Caco-2 (cell line): ENCODE data around the gene OR10J1. TPM values are rescaled to one million over a fixed set of nuclear protein-coding genes. Genes with fewer than 3 reads are reported as not detected.
A peak's percentile ranks its signal among the peaks of the same experiment; 100 is the strongest.

Experiments used
- BruUV-seq: library from RNA; stranded (reverse); fragments of 400-500 nt; replicated peaks from 2 replicates; lab custom pipeline; 2021; lab: Mats Ljungman, UMichigan
- CTCF ChIA-PET: fragments of 300-600 bp; sonication (Branson Sonifier 250); formaldehyde crosslinking; loops from one replicate; lab custom pipeline; 2022; ENCODE audit warnings: antibody characterized with exemption; lab: Charles Lee
- POLR2A ChIA-PET: fragments of 300-600 bp; sonication (Branson Sonifier 250); formaldehyde crosslinking; loops from one replicate; lab custom pipeline; 2022; ENCODE audit warnings: antibody characterized with exemption; lab: Charles Lee
- DNase-seq, 2 experiments: peaks; one replicate each; pipeline versions ENCODE4 v3.0.0 to v3.0.0-alpha.2; 2020 to 2022
- H3K27me3 ChIP-seq: replicated peaks from 2 replicates; pipeline ENCODE4 v1.6.0; 2011; ENCODE audit warnings: low read length; ENCODE audit not compliant: control insufficient read depth, insufficient read depth
- H3K36me3 ChIP-seq: 2 replicates; pipeline ENCODE4 v1.5.1; 2011; ENCODE audit warnings: low read length; ENCODE audit not compliant: control insufficient read depth, insufficient read depth
- H3K4me1 ChIP-seq: fragments of 250-450 bp; sonication (Bioruptor Pico); 2 replicates; pipeline ENCODE4 v1.5.1; 2020; ENCODE audit warnings: mild to moderate bottlenecking
- H3K4me3 ChIP-seq: 2 replicates; pipeline ENCODE4 v1.5.1; 2011; ENCODE audit warnings: low read depth, mild to moderate bottlenecking, control low read depth, low read length
- H3K9me3 ChIP-seq: fragments of 250-450 bp; sonication (Bioruptor Pico); 2 replicates; pipeline ENCODE4 v1.5.1; 2020; ENCODE audit warnings: mild to moderate bottlenecking, moderate library complexity
- H3K27ac Mint-ChIP-seq: one replicate; pipeline ENCODE4 v1.8.0; 2022; ENCODE audit warnings: mixed read lengths; ENCODE audit not compliant: unreplicated experiment
- H3K27me3 Mint-ChIP-seq: one replicate; pipeline ENCODE4 v1.8.0; 2022; ENCODE audit warnings: mixed read lengths; ENCODE audit not compliant: insufficient read depth, unreplicated experiment
- H3K36me3 Mint-ChIP-seq: one replicate; pipeline ENCODE4 v1.8.0; 2022; ENCODE audit warnings: mild to moderate bottlenecking, mixed read lengths; ENCODE audit not compliant: insufficient read depth, unreplicated experiment
- H3K4me1 Mint-ChIP-seq: one replicate; pipeline ENCODE4 v1.8.0; 2022; ENCODE audit warnings: low read depth, mixed read lengths; ENCODE audit not compliant: unreplicated experiment
- H3K4me3 Mint-ChIP-seq: one replicate; pipeline ENCODE4 v1.8.0; 2022; ENCODE audit warnings: mild to moderate bottlenecking, moderate library complexity, mixed read lengths; ENCODE audit not compliant: unreplicated experiment
- H3K9me3 Mint-ChIP-seq: one replicate; pipeline ENCODE4 v1.8.0; 2022; ENCODE audit warnings: mixed read lengths; ENCODE audit not compliant: unreplicated experiment
- CTCF ChIP-seq, 2 experiments: fragments of 200-600 bp in 1 of 2; IDR thresholded peaks; 1 replicate in 1 of 2; 2 replicates in 1 of 2; pipeline versions ENCODE4 v1.5.1 to v1.8.0; 2011 to 2022; ENCODE audit warnings: antibody characterized with exemption in 1 of 2, control low read depth in 1 of 2, inconsistent platforms in 1 of 2, low read depth in 1 of 2, low read length in 1 of 2, mild to moderate bottlenecking in 1 of 2, moderate library complexity in 1 of 2; ENCODE audit not compliant: insufficient read depth in 1 of 2, severe bottlenecking in 1 of 2, unreplicated experiment in 1 of 2
- intact Hi-C: fragments of 100-400 bp; cut with micrococcal nuclease; formaldehyde crosslinking; loops from one replicate; pipeline ENCODE4 v1.10.0; 2022; ENCODE audit not compliant: unreplicated experiment
- total RNA-seq: library from RNA; stranded (reverse); gene quantifications from 2 replicates; pipeline ENCODE4 v1.2.3, GENCODE V29; 2022

Gene OR10J1
- total RNA-seq, 1 experiment from 2014 or later: not detected

- no peaks in the 10 kb centered on the region for H3K4me1 ChIP-seq
- H3K4me1 Mint-ChIP-seq: no peaks in the 10 kb centered on the region
- no peak overlapping the region for H3K27ac Mint-ChIP-seq
- no peaks in the 10 kb centered on the region for H3K36me3 ChIP-seq
- H3K36me3 Mint-ChIP-seq: no peaks in the 10 kb centered on the region
- BruUV-seq: no TSS peak
- H3K4me3 Mint-ChIP-seq: no peak overlapping the region
- no peak overlapping the region for H3K4me3 ChIP-seq
- intact Hi-C loops: loop anchor here (5.0 kb wide), 1 partner anchor 355 kb away; no protein-coding TSS in a partner anchor
- TF ChIP-seq CTCF (IDR thresholded peaks at IDR 0.05; ENCODE audit: insufficient read depth in 1 of 2, low read depth in 1 of 2, low read length in 1 of 2, severe bottlenecking in 1 of 2, unreplicated experiment in 1 of 2): peak in 1 of 2 experiments; percentile 22
- CTCF ChIA-PET: no interaction called here
- no peaks in the 10 kb centered on the region for H3K27me3 ChIP-seq
- H3K9me3 ChIP-seq: peaks cover 16% of the 10 kb centered on the region
- H3K27me3 Mint-ChIP-seq: no peaks in the 10 kb centered on the region
- peaks cover 35% of the 10 kb centered on the region for H3K9me3 Mint-ChIP-seq
- POLR2A ChIA-PET: no interaction called here
- no peak for DNase-seq
Observed at GRCh38 chr1:159421821-159422220, 17.7 kb upstream of the OR10J1 start.

- Mint-ChIP-seq H3K27ac (no peak overlapping the region), H3K9me3 (no peaks in the 10 kb centered on the region), H3K36me3 (no peaks in the 10 kb centered on the region), H3K4me3 (no peak overlapping the region), H3K27me3 (no peaks in the 10 kb centered on the region), H3K4me1 (peaks cover 11% of the 10 kb centered on the region)
- Histone ChIP-seq H3K4me1 (peaks cover 9% of the 10 kb centered on the region; the same call in 1 of the 2 replicates), H3K36me3 (no peaks in the 10 kb centered on the region), H3K27me3 (no peaks in the 10 kb centered on the region), H3K9me3 (no peaks in the 10 kb centered on the region), H3K4me3 (no peak overlapping the region)
- peak in 1 of 2 experiments; percentile 9 for DNase-seq
- no peak for TF ChIP-seq CTCF (IDR thresholded peaks at IDR 0.05; ENCODE audit: insufficient read depth in 1 of 2, low read depth in 1 of 2, low read length in 1 of 2, severe bottlenecking in 1 of 2, unreplicated experiment in 1 of 2)
- intact Hi-C loops: no loop called here
- ChIA-PET POLR2A (no interaction called here), CTCF (interaction anchor here (0.6 kb wide), 1 partner anchor 204 kb away, joined by 3 read pairs; no protein-coding TSS in a partner anchor)
- no TSS peak for BruUV-seq
Observed at GRCh38 chr1:159428536-159428935, 11.0 kb upstream of the OR10J1 start.

GRCh38 chr1:159429074-159429861, 10.3 kb upstream of the OR10J1 start:
- intact Hi-C loops: no loop called here
- H3K27me3 ChIP-seq: no peaks in the 10 kb centered on the region
- H3K9me3 ChIP-seq: no peaks in the 10 kb centered on the region
- peaks cover 9% of the 10 kb centered on the region; the same call in 1 of the 2 replicates for H3K4me1 ChIP-seq
- peaks cover 11% of the 10 kb centered on the region for H3K4me1 Mint-ChIP-seq
- no peaks in the 10 kb centered on the region for H3K27me3 Mint-ChIP-seq
- no TSS peak for BruUV-seq
- H3K36me3 Mint-ChIP-seq: no peaks in the 10 kb centered on the region
- no peaks in the 10 kb centered on the region for H3K9me3 Mint-ChIP-seq
- H3K4me3 Mint-ChIP-seq: no peak overlapping the region
- POLR2A ChIA-PET: no interaction called here
- H3K27ac Mint-ChIP-seq: no peak overlapping the region
- no peaks in the 10 kb centered on the region for H3K36me3 ChIP-seq
- no peak for DNase-seq
- CTCF ChIA-PET: no interaction called here
- H3K4me3 ChIP-seq: no peak overlapping the region
- TF ChIP-seq CTCF (IDR thresholded peaks at IDR 0.05; ENCODE audit: insufficient read depth in 1 of 2, low read depth in 1 of 2, low read length in 1 of 2, severe bottlenecking in 1 of 2, unreplicated experiment in 1 of 2): no peak
